ENCODE measurements around the gene RSF1.

RSF1 gene

GRCh38 chr11:77815459-77815858 is 5.1 kb downstream of the RSF1 start:
- DNase-seq, result no peak
- in situ Hi-C loops (cut with MboI; ENCODE audit: low pct_unique_long_range_greater_than_20kb, low sequenced_read_pairs), result no loop called here

- in situ Hi-C loops (cut with MboI; ENCODE audit: low pct_unique_long_range_greater_than_20kb, low sequenced_read_pairs), result no loop called here
- no peak for DNase-seq
These were observed 5.7 kb downstream of the RSF1 start for GRCh38 chr11:77814848-77815247.

GRCh38 chr11:77813256-77813655 is 7.3 kb downstream of the RSF1 start:
- no peak for DNase-seq
- in situ Hi-C loops (cut with MboI; ENCODE audit: low pct_unique_long_range_greater_than_20kb, low sequenced_read_pairs), result no loop called here

- DNase-seq, result no peak
- in situ Hi-C loops (cut with MboI; ENCODE audit: low pct_unique_long_range_greater_than_20kb, low sequenced_read_pairs), result no loop called here
These were observed 13.5 kb downstream of the RSF1 start for GRCh38 chr11:77806993-77807392.

GRCh38 chr11:77806415-77806814 is 14.1 kb downstream of the RSF1 start:
- in situ Hi-C loops (cut with MboI; ENCODE audit: low pct_unique_long_range_greater_than_20kb, low sequenced_read_pairs), result no loop called here

GRCh38 chr11:77801477-77801876 is 19.0 kb downstream of the RSF1 start:
- DNase-seq, result no peak
- in situ Hi-C loops (cut with MboI; ENCODE audit: low pct_unique_long_range_greater_than_20kb, low sequenced_read_pairs), result no loop called here

More at GRCh38 chr11:77806415-77806814, 14.1 kb downstream of the RSF1 start:
- no peak for DNase-seq

GRCh38 chr11:77800449-77800848 is 20.1 kb downstream of the RSF1 start:
- in situ Hi-C loops (cut with MboI; ENCODE audit: low pct_unique_long_range_greater_than_20kb, low sequenced_read_pairs), result no loop called here
- DNase-seq, result no peak

- in situ Hi-C loops (cut with MboI; ENCODE audit: low pct_unique_long_range_greater_than_20kb, low sequenced_read_pairs), result no loop called here
- no peak for DNase-seq
These were observed 21.2 kb downstream of the RSF1 start for GRCh38 chr11:77799338-77799737.

- DNase-seq, result no peak
- in situ Hi-C loops (cut with MboI; ENCODE audit: low pct_unique_long_range_greater_than_20kb, low sequenced_read_pairs), result no loop called here
These were observed 26.6 kb downstream of the RSF1 start for GRCh38 chr11:77793972-77794371.

- in situ Hi-C loops (cut with MboI; ENCODE audit: low pct_unique_long_range_greater_than_20kb, low sequenced_read_pairs), result no loop called here
- DNase-seq, result no peak
These were observed 29.2 kb downstream of the RSF1 start for GRCh38 chr11:77791301-77791700.

GRCh38 chr11:77789731-77790476 is 30.6 kb downstream of the RSF1 start:
- in situ Hi-C loops (cut with MboI; ENCODE audit: low pct_unique_long_range_greater_than_20kb, low sequenced_read_pairs), result no loop called here

GRCh38 chr11:77789061-77789730 is 31.3 kb downstream of the RSF1 start:
- in situ Hi-C loops (cut with MboI; ENCODE audit: low pct_unique_long_range_greater_than_20kb, low sequenced_read_pairs), result no loop called here
- no peak for DNase-seq

More at GRCh38 chr11:77789731-77790476, 30.6 kb downstream of the RSF1 start:
- no peak for DNase-seq

GRCh38 chr11:77784572-77784971 is 36.0 kb downstream of the RSF1 start:
- no peak for DNase-seq
- in situ Hi-C loops (cut with MboI; ENCODE audit: low pct_unique_long_range_greater_than_20kb, low sequenced_read_pairs), result no loop called here

- in situ Hi-C loops (cut with MboI; ENCODE audit: low pct_unique_long_range_greater_than_20kb, low sequenced_read_pairs), result no loop called here
- no peak for DNase-seq
These were observed 37.5 kb downstream of the RSF1 start for GRCh38 chr11:77783025-77783424.

- DNase-seq, result no peak
- in situ Hi-C loops (cut with MboI; ENCODE audit: low pct_unique_long_range_greater_than_20kb, low sequenced_read_pairs), result no loop called here
These were observed 40.6 kb downstream of the RSF1 start for GRCh38 chr11:77779935-77780334.

- DNase-seq, result no peak
- in situ Hi-C loops (cut with MboI; ENCODE audit: low pct_unique_long_range_greater_than_20kb, low sequenced_read_pairs), result no loop called here
These were observed 42.0 kb downstream of the RSF1 start for GRCh38 chr11:77778549-77778948.

- DNase-seq, result no peak
- in situ Hi-C loops (cut with MboI; ENCODE audit: low pct_unique_long_range_greater_than_20kb, low sequenced_read_pairs), result no loop called here
These were observed 42.4 kb downstream of the RSF1 start for GRCh38 chr11:77778118-77778517.

- in situ Hi-C loops (cut with MboI; ENCODE audit: low pct_unique_long_range_greater_than_20kb, low sequenced_read_pairs), result no loop called here
- DNase-seq, result peak; percentile 49
These were observed 44.1 kb downstream of the RSF1 start for GRCh38 chr11:77776455-77776854.

GRCh38 chr11:77775936-77776335 is 44.6 kb downstream of the RSF1 start:
- no peak for DNase-seq
- in situ Hi-C loops (cut with MboI; ENCODE audit: low pct_unique_long_range_greater_than_20kb, low sequenced_read_pairs), result no loop called here

- in situ Hi-C loops (cut with MboI; ENCODE audit: low pct_unique_long_range_greater_than_20kb, low sequenced_read_pairs), result no loop called here
- DNase-seq, result no peak
These were observed 49.4 kb downstream of the RSF1 start for GRCh38 chr11:77771135-77771534.

GRCh38 chr11:77770629-77771028 is 49.9 kb downstream of the RSF1 start:
- no peak for DNase-seq
- in situ Hi-C loops (cut with MboI; ENCODE audit: low pct_unique_long_range_greater_than_20kb, low sequenced_read_pairs), result no loop called here
